ENCODE measurements around the gene TECR. TPM values are rescaled to one million over a fixed set of nuclear protein-coding genes. Genes with fewer than 3 reads are reported as not detected.

The TECR gene
- total and polyA plus RNA-seq, 2 of the 4 experiments (the other 2 are of a cell fraction): 46.2 to 81.2 TPM

- Histone ChIP-seq H3K56ac (ENCODE audit: extremely low read depth, insufficient read depth, low read length) (no peak overlapping the region), H2BK20ac (ENCODE audit: low read depth, low read length) (no peak overlapping the region), H2BK15ac (ENCODE audit: low read depth, low read length) (no peak overlapping the region), H3K23ac (ENCODE audit: low read depth, low read length) (no peak overlapping the region), H4K5ac (ENCODE audit: low read depth, low read length) (no peak overlapping the region), H4K20me1 (ENCODE audit: insufficient read depth, low read length) (peaks cover 19% of the 10 kb centered on the region), H3K18ac (ENCODE audit: low read depth, low read length) (no peak overlapping the region), H2BK5ac (ENCODE audit: low read depth, low read length, poor library complexity, severe bottlenecking) (no peak overlapping the region), H3K14ac (replicated peaks; ENCODE audit: low read depth, low read length) (no peak overlapping the region), H4K8ac (ENCODE audit: low read depth in 2 of 2, low read length in 2 of 2) (no peak overlapping the region), H2AFZ (replicated peaks; ENCODE audit: low read length, poor library complexity) (peak overlapping the region; percentile 2), H3K4ac (ENCODE audit: low read depth, low read length) (no peak overlapping the region), H4K91ac (ENCODE audit: insufficient read depth, low read depth, low read length) (no peak overlapping the region), H3K9me3 (ENCODE audit: control insufficient read depth, insufficient read depth, low read length) (no peaks in the 10 kb centered on the region), H3K9me1 (ENCODE audit: insufficient read depth, low read length) (peaks cover 18% of the 10 kb centered on the region), H2BK120ac (ENCODE audit: low read depth, low read length) (no peak overlapping the region), H3K27me3 (ENCODE audit: control insufficient read depth, insufficient read depth, low read length) (no peaks in the 10 kb centered on the region), H3K27ac (ENCODE audit: insufficient read depth, low read length) (no peak overlapping the region), H3K4me3 (ENCODE audit: insufficient read depth, low read depth, low read length) (no peak overlapping the region), H3K9ac (ENCODE audit: low read depth, low read length) (no peak overlapping the region), H2AK9ac (replicated peaks; ENCODE audit: low read depth, low read length, poor library complexity) (no peak overlapping the region), H3K4me2 (ENCODE audit: low read depth, low read length) (no peak overlapping the region), H3K36me3 (ENCODE audit: control insufficient read depth, insufficient read depth, low read length) (no peaks in the 10 kb centered on the region), H3K4me1 (ENCODE audit: control insufficient read depth, insufficient read depth, low read length) (peaks cover 6% of the 10 kb centered on the region; the same call in 1 of the 2 replicates), H2AK5ac (ENCODE audit: low read depth, low read length) (no peak overlapping the region), H3K79me1 (ENCODE audit: low read depth in 1 of 2, low read length in 2 of 2) (peaks cover 8 to 56% of the 10 kb centered on the region in 2 experiments; a peak in 3 of 4 replicates)
- dilution Hi-C loops (cut with HindIII; ENCODE audit: low sequenced_read_pairs, unreplicated experiment): no loop called here
- ChIA-PET CTCF (interaction anchor here (1.7 kb wide), 1 partner anchor 13 kb away, joined by 5 read pairs; no protein-coding TSS in a partner anchor), POLR2A (ENCODE audit: unreplicated experiment) (no interaction called here)
- intact Hi-C loops (cut with micrococcal nuclease): no loop called here
- ATAC-seq (ENCODE audit: low read depth) (no peak), DNase-seq (no peak)
- WGBS, 2 experiments (ENCODE audit: extremely low coverage in 2 of 2, insufficient read length in 1 of 2): no CpG with 5 or more reads among the region's 5 CpGs
- TF ChIP-seq, protein P1, sequence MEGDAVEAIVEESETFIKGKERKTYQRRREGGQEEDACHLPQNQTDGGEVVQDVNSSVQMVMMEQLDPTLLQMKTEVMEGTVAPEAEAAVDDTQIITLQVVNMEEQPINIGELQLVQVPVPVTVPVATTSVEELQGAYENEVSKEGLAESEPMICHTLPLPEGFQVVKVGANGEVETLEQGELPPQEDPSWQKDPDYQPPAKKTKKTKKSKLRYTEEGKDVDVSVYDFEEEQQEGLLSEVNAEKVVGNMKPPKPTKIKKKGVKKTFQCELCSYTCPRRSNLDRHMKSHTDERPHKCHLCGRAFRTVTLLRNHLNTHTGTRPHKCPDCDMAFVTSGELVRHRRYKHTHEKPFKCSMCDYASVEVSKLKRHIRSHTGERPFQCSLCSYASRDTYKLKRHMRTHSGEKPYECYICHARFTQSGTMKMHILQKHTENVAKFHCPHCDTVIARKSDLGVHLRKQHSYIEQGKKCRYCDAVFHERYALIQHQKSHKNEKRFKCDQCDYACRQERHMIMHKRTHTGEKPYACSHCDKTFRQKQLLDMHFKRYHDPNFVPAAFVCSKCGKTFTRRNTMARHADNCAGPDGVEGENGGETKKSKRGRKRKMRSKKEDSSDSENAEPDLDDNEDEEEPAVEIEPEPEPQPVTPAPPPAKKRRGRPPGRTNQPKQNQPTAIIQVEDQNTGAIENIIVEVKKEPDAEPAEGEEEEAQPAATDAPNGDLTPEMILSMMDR (conservative IDR thresholded peaks at IDR 0.05; ENCODE audit: low read depth, low read length): no peak
- TF ChIP-seq RAD21 (IDR thresholded peaks at IDR 0.05; ENCODE audit: low read length) (no peak), SMC3 (IDR thresholded peaks at IDR 0.05; ENCODE audit: low read depth, low read length) (no peak), FOS (IDR thresholded peaks at IDR 0.05; ENCODE audit: low read depth, low read length) (no peak), MAZ (IDR thresholded peaks at IDR 0.05; ENCODE audit: borderline replicate concordance, low read depth, low read length) (no peak), MAFK (IDR thresholded peaks at IDR 0.05; ENCODE audit: low read depth, low read length) (no peak)
- BruUV-seq (replicated peaks): no TSS peak
- in situ Hi-C loops (cut with MboI; ENCODE audit: low sequenced_read_pairs): no loop called here
Observed at GRCh38 chr19:14544047-14544446, 14.7 kb downstream of the TECR start.

Measured in IMR-90 (cell line).